NCI-H2107 treated with DMSO at 0.1 percent for 48 hours (cell line): ENCODE measurements around the gene ALDH1A2.

ENCODE experiments used
- DNase-seq: peaks from one replicate; lab custom pipeline; 2025; ENCODE audit not compliant: unreplicated experiment; lab: John Stamatoyannopoulos, UW

ALDH1A2 gene

DNA sequence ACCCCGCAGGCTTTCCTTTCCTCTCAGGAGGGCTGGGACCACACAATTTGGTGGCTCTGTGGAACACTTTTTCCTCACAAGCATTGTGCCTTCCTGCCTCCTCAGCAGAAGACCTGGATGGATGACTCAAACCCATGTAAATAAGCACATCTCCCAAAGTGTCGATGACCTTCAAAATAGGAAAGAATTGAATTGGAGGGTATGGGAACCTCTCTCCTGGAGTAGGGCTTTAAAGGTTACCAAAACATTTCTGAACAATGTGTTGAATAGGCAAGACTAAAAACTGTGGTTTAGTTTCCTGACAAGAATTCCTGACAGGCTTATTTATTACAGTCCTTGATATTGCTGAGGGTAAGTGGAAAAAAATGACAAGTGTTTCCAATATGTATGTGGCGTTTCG, 118.2 kb downstream of the ALDH1A2 start:
- DNase-seq, result no peak

- no peak for DNase-seq
Observed at GRCh38 chr15:57946491-57947048, 118.9 kb downstream of the ALDH1A2 start.

DNA sequence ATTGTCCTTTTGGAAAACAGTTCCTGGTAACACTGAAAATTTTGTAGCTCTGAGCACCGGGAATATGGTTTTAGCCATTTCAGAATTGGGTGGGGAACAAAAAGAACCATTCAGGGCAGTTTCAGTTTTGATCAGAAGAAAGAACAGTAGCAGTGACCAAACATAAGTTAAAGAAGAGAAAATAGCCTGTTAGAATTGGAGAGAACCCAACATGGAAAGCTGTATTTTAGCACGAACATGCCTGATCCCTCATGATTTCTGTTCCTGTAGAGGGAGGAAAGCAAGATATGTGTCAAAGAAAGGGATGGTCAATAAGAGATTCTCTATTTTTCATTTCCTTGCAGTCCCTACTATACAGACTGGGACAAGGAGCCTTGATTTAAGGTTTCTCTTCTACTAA, 119.9 kb downstream of the ALDH1A2 start:
- no peak for DNase-seq

DNA sequence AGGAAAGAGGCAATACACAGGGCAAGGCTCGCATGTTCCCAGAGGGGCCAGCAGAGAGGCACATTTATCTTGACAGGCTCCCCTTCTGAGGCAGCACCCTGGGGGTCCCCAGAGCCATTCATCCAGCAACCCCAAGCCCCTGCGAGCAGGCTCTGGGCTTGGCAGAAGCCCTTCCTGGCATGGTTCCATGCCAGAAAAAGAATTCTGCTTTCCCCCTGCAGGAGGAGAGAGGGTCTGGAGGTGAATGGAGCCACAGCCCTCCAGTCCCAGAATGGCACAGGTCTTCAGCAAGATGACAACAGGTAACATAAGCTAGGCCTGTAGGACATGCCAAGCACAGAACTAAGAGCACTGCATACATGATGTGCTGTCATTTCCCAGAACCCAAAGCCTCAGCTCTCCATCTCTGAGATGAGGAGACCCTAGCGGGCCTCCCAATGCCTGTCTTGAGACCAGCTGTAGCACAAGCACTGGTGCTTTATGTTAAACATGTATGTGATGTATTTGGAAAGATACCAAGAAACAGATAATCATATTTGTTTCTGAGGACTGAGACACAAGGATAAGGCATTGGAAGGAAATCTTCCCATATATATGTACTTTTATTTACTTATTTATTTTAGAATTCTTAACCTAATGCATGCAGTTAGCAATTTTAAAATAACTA, 121.6 kb downstream of the ALDH1A2 start:
- DNase-seq, result no peak

DNA sequence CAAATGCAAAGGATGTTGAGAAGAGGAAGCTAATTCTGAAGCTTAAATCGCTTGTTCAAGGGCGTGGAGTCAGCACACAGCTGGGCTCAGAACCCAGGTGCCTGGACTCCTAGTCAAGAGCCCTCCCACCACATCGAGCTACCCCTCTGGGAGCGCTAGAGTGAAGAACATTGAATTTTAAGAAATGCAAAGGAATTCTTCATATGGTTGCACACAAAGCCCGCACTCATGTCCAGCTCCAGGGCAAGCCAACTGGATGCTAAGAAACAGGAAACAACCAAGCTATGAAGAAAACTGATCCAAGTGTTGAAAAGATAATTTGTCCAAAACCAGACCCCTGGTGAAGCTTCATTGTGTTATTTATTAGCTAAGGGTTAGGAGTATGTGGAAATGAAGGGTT, 122.3 kb downstream of the ALDH1A2 start:
- no peak for DNase-seq

GRCh38 chr15:57941816-57942215, 123.7 kb downstream of the ALDH1A2 start:
- DNase-seq, result no peak

DNA sequence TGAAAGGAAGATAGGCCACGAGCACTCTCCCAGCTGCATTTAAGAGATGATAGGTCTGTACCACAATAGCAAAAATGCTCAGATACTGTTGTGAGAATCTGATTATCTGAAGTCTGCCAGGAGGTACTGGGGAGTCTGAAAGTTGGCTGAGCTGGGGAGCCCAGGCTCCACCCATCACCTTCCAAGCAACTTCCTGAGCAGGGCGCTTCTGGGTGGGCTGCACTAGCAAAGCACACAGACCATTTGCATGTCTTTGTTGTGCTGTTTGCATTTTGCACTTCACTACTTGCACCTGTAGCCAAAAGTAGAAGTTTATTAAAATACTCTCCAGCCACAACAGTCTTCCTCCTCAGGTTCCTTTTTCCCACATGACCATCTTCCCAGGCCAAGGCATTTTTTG, 133.2 kb downstream of the ALDH1A2 start:
- no peak for DNase-seq

DNA sequence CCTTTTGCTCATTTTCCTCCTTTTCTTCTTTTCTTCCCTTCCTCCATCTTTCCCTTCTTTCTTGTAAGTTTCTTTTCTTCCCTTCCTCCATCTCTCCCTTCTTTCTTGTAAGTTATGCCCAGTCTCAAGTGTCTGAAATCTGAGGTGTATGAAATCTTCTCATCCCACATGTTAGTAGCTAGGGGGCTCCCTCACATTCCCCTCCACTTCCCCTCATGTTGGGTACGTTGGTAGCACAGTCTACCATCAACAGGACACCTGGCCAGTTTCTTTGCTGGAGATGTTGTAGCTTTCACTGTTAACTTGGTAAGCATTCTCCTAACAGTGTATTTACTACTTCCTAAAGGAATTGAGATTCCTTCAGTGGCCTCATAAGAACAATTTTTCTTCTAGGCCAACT, 133.9 kb downstream of the ALDH1A2 start:
- no peak for DNase-seq

DNA sequence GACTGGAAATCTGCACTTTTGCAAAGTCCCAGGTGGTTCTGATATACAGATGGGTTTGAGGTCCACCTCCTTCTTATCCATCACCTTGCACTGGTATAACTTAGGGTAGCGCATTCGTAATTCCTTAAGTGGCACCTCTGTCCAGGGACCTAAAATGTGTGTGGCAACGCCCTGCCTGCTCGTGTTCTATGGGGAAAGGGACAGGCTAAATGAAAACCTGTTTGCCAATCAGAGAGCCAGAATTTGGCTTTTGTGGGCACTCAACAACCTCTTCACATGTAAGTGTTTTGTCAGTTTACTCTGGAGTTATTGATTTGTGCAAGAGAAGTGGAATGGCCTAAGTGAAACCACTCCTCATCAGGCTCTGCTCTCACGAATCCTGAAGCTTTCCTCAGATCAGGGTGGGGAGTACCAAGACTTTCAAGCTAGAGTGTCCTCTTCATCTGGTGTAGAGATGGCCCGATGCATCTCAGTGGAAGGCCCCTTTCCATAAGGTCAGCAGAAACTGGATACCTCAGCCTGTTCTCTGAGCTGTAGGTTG, 138.3 kb downstream of the ALDH1A2 start:
- peak; percentile 1 for DNase-seq

- no peak for DNase-seq
Observed at GRCh38 chr15:57925650-57926049, 139.9 kb downstream of the ALDH1A2 start.

DNA sequence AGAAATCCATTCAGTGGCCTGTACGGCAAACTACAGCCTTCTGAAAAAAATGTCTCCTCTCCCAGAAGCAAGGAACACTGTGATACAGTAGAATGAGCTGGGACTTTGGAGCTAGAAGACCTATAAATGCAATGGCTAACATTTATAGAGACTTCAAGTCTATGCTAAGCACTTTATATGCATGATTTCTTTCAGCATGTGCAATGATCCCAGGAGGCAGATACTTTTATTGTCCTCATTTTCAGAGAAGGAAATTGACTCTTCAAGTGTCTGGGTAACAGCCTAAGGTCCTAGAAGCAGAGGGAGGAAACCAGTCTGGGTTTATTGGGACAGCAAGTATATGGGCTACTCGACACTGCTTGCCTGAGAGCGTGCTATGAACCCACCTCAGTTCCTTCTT, 140.9 kb downstream of the ALDH1A2 start:
- no peak for DNase-seq

DNA sequence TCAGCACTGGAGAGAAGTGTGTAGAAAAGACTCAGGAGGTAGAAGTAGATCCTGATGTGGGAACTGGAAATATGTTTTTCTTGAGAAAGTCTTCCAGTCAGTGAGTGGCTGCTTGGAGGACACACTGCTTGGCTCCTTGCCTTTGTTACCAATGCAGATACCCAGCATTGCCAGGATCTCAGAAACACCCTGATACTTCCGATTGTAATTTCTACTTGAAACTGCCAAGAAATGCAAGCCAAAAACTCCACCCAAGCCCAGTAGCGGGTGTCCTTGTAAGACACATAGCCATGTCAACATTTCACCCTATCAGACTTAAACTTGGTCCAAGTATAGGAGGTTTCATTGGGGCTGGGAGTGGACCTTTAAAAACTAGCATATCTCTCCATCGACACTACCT, 141.8 kb downstream of the ALDH1A2 start:
- no peak for DNase-seq

GRCh38 chr15:57923306-57923705, 142.2 kb downstream of the ALDH1A2 start:
- no peak for DNase-seq

- no peak for DNase-seq
Observed at GRCh38 chr15:57922776-57923175, 142.7 kb downstream of the ALDH1A2 start.

DNA sequence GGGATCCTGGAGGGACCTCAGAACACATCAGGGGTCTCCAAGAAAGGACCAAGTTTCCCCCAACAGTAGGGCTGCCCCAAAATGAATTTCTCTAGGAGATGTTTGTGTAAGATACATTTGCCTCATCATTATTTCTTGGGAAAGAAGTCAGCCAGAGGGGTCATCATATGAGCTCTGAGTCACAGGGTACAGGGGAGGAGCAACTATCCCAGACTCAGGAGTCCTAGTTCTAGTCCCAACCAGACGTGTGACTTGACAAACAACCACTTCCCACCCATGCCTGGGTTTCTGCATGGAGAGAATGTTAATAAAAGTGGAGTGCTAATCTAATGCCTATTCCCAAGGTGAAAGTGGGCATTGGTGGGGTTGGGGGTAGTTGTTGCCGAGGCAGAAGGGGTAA, 144.1 kb downstream of the ALDH1A2 start:
- no peak for DNase-seq

DNA sequence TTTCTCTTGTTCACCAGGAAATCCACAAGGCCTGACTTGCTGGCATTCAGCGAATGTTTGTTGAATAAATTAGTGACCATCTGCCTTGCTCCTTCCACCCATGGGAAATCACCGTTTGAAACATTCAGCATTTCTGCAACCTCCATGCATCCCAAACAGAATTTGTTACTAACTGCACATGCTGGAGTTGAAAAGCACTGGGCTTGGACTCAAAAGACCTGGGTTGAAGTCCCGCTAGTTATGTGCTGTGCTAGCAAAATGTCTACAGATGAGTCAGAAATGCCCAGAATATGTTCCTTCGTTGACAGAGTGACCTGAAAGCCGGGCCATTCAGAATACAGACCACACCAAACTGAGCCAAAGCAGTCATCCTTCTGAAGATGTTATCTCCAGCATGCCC, 144.6 kb downstream of the ALDH1A2 start:
- DNase-seq, result no peak

DNA sequence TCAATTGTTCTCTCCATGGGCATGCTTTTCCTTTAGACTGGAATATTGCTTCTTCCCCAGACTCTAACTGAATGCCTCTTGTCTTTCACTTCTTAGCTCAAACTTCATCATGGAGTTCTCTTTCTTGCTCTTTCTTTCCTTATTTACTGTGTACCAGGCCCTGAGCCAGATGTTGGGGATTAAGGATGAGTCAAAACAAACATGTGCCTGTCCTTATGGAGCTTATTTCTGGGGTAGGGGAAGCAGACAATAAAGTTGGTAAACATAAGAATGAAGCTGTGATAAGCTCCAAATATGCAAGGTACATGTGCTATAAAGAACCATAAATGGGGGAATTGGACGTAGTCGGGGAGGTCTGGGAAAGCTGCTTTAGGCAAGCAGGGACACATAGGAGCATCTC, 145.8 kb downstream of the ALDH1A2 start:
- no peak for DNase-seq

- no peak for DNase-seq
Observed at GRCh38 chr15:57917998-57918397, 147.5 kb downstream of the ALDH1A2 start.

- no peak for DNase-seq
Observed at GRCh38 chr15:57916695-57917094, 148.8 kb downstream of the ALDH1A2 start.

DNA sequence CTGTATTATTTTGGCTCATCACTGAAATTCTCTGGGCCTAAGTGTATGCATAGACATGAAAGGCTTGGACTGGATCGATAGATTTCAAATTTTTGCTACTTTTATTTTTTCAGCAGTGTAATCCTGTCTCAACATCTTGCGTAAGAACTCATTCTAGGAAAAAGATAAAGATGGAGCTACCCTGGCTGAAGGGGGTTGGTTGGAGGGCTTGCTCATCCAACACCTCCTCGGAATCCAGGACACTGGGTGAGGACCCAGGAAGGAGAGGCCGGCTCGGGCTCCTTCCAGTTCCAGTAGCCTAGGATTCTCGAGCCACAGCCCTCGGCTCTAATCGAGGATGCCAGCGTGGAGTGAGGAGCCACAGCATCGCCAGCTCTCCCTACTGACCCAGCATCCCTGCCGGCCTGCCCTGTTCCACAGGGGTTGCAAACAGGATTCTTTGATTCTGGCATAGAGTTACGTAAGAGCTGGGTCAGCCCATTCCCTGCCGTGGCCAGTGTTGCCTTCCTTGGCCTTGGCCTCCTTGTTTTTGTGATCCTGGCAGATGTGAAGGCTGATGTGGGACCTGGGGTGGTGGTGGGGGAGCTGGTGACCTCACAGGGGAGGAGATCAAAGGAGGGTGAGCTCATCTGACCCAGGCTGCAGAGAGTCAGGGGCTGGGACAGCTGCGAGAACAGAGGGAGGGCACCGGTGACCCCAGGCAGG, 149.5 kb downstream of the ALDH1A2 start:
- DNase-seq, result no peak

DNA sequence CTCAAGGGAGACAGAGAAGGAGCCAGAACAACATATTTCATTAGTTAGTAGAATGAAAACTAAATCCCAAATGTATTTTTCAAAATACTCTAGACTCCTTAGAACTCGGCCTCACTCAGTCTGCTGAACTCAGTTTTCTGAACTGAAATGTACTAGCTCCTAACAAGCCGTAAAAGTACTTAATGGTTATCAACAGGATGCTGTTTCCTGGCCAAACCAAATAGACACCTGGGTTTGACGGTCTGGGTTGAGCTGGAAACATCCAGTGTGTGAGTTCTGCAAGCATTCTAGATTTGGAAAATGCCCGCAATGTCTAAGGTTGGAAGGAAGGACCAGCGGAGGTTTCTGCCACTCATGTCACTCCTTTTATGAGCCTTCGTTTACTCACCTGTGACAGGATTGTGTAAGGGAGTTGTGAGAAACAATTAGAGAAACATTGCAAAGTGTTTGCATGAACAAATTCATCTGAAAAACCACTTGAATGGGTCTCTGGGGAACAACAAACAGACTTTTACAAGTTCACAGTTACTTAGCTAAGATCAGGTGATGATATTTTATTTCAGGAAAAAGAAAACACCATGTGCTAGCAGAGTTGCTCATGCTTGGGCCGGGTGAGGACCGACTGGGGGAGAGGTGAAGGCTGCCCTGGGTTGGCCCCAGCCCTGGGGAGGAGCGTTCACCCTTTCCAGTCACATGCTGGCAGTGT, 151.0 kb downstream of the ALDH1A2 start:
- peak; percentile 6 for DNase-seq

DNA sequence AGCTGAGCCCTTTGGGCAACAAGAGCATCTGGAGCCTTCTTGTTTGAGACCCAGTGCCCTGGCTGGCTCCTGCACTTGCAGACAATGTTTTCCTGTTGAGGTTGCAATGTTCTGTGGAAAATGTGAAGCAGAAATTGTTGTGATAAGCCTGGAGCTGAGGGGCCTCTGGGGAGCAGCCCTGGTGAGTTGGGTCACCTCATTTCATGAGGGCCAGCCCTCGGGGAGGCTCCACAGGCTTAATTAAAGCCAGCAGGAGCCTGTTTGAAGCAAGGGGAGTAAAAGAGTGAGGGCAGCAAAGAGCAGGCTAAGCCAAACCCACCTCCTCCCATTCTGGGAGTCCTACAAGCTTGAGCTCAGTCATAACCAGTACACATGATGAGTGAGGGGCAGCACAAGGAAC, 154.3 kb downstream of the ALDH1A2 start:
- no peak for DNase-seq
